GM12865 (cell line): ENCODE data around the gene TACC3.

Experiments used
- DNase-seq: peaks from one replicate; pipeline ENCODE4 v3.0.0; 2010; ENCODE audit warnings: low read depth
- H3K4me3 ChIP-seq: 2 replicates; pipeline ENCODE4 v1.5.1; 2011; ENCODE audit warnings: mild to moderate bottlenecking, low read depth, low read length, control low read depth
- CTCF ChIP-seq: IDR thresholded peaks from 2 replicates; pipeline ENCODE4 v1.5.1; 2011; ENCODE audit warnings: low read length, control low read depth, low read depth, inconsistent platforms; ENCODE audit not compliant: insufficient read depth; ENCODE audit errors: missing control alignments

TACC3 gene

GRCh38 chr4:1770791-1771231 is 49.5 kb downstream of the TACC3 start:
- no peak for TF ChIP-seq CTCF
- H3K4me3 ChIP-seq = no peak overlapping the region
- DNase-seq = no peak

GRCh38 chr4:1771555-1772305 is 50.4 kb downstream of the TACC3 start:
- no peak overlapping the region for H3K4me3 ChIP-seq
- TF ChIP-seq CTCF = no peak
- no peak for DNase-seq

- DNase-seq = no peak
- H3K4me3 ChIP-seq = no peak overlapping the region
- TF ChIP-seq CTCF = no peak
Measured at GRCh38 chr4:1772853-1773538, 51.7 kb downstream of the TACC3 start.

GRCh38 chr4:1773754-1774153 is 52.4 kb downstream of the TACC3 start:
- H3K4me3 ChIP-seq = no peak overlapping the region
- no peak for TF ChIP-seq CTCF
- DNase-seq = no peak

- DNase-seq = no peak
- TF ChIP-seq CTCF = no peak
- no peak overlapping the region for H3K4me3 ChIP-seq
Measured at GRCh38 chr4:1775731-1776500, 54.6 kb downstream of the TACC3 start.

GRCh38 chr4:1776521-1777161 is 55.3 kb downstream of the TACC3 start:
- H3K4me3 ChIP-seq = no peak overlapping the region
- no peak for TF ChIP-seq CTCF

More at GRCh38 chr4:1776521-1777161, 55.3 kb downstream of the TACC3 start:
- no peak for DNase-seq
